NCI-H2107 treated with DMSO at 0.1 percent for 48 hours (cell line): ENCODE measurements around the gene CYP4F8.
A peak's percentile ranks its signal among the peaks of the same experiment; 100 is the strongest.

Experiments
- DNase-seq: peaks from one replicate; lab custom pipeline; 2025; ENCODE audit not compliant: unreplicated experiment; lab: John Stamatoyannopoulos, UW

CYP4F8 gene

DNA sequence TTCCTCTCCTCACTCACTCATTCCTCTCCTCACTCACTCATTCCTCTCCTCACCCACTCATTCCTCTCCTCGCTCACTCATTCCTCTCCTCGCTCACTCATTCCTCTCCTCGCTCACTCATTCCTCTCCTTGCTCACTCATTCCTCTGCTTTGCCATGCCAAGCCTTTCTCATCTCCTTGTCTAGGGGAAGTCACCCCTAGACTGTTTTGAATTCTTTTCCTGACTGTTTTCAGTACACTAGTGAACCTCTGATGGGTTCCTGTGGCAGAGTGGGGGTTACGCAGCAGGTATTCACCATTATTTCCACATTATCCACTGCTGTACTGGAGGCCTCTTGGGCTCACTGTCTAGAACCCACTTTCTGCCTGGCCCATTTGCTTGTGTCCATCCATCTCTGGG is 1.2 kb downstream of the CYP4F8 start:
- no peak for DNase-seq

DNA sequence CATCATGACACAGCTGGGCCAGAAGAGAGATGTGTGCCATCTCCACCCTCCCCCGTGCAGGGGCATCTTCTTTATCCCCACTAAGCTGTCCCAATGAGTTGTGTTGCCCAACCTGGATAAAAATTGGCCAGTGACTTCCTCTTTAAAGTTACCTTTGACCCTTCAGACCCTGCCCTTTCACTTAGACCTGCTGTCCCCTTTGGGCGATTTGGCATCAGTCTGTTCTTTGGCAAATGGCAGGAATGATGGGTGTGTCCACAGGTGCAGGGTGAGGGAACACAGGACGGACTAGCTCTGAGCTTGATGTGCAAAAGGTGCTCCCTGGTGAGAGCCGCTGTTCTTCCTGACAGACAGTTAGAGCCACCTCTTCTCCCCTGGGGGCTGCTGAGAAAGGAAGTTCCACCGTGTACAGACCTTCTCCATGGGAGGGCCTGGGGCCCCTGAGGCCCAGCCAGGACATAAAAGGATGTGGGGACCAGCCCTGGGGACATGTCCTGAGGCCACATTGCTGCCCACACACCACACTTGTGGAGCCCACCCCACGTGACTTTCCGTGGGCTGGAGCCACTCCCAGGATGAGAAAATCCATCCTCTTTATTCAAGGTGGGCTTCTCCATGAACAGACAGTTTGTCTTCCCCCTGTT is 1.7 kb downstream of the CYP4F8 start:
- DNase-seq: no peak

DNA sequence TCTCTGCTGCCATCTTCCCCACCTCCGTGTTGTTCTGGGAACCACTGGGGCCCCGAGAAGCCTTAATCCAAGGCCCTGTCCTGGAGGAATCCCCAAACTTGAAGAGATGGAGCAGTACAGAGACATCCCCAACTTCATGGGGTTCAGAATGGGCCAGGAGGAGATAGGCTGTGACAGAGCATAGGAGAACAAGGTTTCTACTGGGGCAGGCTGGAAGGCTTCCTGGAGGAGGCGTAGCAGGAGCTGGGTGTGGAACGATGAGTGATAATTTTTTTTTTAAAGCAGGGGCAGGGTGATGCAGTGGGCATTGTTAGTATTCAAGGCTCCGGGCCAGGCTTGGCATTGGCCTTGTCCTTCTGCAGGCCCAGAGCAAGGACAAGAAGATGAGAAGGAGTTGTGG is 3.3 kb downstream of the CYP4F8 start:
- DNase-seq: no peak

DNA sequence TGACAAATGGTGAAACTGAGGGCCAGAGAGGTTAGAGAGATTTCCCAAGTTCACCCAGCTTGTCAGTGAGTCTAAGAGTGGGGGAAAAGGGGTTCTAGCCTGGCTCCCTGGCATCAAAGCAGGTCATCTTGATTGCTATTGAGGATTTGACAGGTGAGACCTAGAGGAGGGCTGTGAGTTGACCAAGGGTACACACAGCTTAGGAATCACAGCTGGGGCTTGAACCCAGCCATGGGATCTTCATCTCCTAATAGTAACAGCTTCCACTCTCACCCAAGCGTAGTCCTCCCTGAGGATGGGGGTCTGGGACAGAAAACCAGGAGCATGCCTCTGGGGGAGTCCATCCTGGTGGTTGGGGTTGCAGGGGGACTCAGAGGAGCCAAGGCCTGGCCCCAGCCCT is 6.8 kb downstream of the CYP4F8 start:
- no peak for DNase-seq

DNA sequence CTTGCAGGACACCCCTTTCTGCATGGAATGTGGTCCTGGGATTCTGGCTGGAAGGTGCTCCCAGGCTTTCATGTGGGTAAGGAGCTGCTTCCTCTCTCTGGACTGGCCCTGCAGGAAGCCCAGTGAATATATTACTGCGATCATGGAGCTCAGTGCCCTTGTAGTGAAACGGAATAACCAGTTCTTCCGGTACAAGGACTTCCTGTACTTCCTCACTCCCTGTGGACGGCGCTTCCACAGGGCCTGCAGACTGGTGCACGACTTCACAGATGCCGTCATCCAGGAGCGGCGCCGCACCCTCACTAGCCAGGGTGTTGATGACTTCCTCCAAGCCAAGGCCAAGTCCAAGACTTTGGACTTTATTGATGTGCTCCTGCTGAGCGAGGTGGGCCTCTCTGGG is 8.0 kb downstream of the CYP4F8 start:
- no peak for DNase-seq

DNA sequence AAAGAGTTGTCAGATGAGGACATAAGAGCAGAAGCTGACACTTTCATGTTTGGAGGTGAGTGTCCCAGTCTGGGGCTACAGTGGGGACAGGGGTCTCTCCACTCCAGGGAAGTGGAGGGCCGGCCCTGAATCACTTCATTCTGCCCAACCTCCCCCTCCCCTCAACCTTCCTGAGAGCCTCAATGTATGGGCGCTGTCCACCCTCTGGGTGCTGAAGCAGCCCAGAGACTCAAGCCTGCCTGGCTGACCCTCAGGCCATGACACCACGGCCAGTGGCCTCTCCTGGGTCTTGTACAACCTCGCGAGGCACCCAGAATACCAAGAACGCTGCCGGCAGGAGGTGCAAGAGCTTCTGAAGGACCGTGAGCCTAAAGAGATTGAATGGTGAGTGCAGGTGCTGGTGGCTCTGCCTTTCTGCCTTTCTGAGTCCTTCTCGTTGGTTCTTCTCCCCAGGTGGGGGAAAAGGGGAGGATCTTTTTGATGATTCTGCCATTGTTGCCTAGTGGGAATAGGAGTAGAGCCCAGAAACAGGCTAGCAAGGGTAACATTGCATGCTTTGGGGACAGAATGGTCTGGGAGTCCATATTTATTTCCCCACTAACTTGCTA is 8.8 kb downstream of the CYP4F8 start:
- DNase-seq: no peak

DNA sequence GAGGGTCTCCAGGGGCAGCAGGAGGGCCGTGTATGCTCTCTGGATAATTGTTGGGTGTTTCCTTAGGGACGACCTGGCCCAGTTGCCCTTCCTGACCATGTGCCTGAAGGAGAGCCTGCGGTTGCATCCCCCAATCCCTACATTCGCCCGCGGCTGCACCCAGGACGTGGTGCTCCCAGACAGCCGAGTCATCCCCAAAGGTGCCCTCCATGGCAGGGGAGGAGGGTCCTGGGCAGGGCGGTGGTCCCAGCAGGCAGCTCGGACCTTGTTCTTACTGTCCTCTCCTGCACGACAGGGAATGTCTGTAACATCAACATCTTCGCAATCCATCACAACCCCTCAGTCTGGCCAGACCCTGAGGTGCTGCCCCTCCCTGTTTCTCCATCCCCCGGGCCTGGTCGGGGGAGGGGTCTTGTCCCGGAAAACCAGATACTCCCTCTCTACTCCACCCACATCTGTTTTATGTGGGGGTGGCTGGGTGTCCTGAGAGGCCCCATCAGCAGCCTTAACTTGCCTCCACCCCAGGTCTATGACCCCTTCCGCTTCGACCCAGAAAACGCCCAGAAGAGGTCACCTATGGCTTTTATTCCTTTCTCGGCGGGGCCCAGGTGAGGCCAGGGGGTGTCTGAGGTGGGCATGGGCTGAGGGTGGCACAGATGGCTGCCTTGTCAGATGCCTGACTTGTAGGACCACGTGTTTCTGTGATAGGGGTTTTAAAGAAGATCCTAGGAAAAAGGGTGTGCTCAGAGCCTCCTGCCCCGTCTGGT is 13.4 kb downstream of the CYP4F8 start:
- DNase-seq: no peak

DNA sequence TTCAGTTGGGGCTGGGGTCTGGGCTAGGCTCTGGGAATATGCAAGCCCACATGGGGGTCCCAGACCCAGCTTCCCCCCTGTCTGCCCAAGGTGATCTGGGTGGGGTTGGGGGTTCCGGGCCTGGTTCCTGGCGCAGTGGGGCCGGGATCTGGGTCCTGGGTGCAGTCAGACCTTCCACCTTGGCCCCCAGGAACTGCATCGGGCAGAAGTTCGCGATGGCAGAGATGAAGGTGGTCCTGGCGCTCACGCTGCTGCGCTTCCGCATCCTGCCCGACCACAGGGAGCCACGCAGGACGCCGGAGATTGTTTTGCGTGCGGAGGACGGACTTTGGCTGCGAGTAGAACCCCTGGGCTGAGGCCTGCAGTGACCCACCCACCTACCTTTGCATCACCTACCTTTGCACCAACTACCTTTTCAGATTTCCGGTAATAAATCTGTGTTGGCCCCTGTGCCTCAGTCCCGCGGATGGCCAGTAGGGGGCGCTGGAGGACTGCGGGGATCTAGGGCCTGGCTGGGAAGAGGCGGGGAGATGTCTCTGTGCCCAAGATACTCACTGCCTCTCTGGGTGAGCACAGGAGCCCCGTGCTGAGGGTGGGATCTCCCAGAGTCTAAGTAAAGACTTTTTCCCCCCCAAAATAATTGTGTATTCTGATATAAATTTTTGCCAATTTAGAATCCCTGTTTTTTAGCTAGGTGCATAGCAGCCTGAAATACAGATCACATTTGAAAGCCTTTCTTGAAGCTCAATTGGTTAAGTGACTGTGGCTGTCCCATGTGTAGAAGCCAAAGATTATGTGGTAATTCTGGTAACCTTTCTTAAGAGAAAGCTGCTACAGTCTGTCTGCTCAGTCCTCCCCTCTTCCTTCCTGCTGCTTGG is 14.2 kb downstream of the CYP4F8 start:
- peak; percentile 14 for DNase-seq

DNA sequence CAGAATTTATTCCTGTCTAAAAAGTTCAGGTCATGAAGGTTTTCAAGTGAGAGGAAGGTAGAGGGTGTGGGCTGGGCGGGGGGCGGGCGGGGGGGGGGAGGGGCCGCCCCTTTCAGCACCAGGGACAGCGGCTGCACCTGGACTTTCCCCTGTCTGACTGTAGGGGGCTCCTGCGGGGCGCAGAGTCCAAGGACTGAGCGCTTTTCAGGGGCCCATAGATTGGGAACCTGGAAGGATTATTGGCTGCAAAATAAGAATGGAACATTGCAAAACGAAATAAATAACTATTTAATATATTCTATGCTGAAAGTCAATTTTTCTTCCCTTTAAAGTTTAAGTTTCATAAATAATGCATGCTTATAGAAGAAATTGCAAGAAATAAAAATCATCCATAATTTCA is 16.8 kb downstream of the CYP4F8 start:
- DNase-seq: no peak

DNA sequence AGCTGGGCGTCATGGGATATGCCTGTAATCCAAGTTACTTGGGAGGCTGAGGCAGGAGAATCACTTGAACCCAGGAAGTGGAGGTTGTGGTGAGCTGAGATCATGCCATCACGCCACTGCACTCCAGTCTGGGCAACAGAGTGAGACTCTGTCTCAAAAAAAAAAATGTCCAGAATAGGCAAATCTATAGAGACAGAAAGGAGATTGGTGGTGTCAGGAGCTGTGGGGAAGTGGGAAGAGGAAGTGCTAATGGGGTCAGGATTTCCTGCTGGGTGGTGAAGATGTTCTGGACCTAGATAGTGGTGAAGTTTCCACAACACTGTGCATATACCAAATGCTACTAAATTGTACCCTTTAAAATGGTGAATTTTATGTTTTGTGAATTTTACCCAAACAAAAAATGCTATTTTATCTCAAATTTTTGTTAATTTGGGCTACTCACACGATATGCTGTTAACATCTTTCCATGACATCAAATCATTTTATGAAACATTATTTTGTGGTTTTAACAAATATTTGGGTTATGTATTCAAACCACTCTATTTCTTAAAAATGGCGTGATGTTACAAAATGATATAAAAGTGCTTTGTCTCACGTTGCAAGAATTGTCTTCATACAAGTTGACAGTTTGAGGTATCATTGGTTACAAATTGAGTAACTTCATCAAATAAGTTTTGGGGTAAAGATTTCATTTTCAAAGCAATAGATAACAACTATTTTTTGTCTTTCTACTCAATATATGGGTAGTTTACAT is 18.2 kb downstream of the CYP4F8 start:
- DNase-seq: no peak

DNA sequence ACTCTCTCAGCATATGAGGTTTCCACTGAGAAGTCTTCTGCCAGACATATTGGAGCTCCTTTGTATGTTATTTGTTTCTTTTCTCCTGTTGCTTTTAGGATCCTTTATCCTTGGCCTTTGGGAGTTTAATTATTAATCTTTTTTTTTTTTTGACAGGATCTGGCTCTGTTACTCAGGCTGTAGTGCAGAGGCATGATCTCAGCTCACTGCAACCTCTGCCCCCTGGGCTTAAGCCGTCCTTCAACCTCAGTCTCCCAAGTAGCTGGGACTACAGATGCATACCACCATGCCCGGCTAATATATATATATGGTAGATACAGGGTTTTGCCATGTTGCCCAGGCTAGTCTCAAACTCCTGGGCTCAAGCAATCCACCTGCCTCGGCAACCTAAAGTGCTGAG is 19.1 kb downstream of the CYP4F8 start:
- no peak for DNase-seq

DNA sequence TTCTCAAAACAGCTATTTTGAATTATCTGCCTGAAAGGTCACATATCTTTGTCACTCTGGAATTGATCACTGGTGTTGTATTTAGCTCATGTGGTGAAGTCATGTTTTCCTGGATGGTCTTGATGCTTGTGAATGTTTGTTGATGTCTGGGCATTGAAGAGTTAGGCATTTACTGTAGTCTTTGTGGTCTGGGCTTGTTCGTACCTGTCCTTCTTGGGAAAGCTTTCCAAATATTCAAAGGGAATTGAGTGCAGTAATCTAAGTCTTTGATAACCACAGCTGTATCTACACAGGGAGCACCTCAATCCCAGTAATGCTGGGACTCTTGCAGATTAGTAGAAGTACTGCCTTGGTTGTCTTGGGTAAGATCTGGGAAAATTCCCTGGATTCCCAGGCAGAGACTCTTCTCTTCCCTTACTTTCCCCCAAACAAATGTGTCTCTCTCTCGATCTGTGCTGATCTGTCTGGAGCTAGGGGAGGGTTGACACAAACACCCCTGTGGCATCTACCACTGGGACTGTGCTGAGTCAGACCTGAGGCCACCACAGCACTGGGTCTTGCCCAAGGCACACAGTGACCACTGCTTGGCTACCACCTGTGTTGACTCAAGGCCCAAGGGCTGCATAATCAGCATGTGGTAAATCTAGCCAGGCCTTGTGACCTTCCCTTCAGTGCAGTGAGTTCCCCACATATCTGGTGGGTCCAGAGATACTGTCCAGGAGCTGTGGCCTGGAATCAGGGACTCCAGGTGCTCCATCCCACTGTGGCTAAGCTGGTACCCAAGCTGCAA is 20.2 kb downstream of the CYP4F8 start:
- no peak for DNase-seq

DNA sequence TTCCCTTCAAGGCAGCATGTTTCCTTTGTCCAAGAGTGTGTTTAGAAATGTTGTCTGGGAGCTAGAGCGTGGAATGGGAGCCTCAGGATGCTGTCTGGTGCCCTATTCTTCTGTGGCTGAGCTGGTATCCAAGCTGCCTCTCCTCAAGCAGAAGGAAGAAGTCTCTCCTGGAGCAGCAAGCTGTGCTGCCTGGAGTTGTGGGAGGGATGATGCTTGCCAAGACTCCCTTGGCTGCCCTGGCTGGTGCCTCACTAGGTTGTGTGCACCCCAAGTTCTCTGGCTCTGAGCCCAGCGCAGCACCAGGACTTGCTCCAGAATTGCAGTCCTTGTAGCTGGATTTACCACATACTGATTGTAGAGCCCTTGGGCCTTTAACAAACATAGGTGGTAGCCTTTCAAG is 21.0 kb downstream of the CYP4F8 start:
- DNase-seq: no peak

DNA sequence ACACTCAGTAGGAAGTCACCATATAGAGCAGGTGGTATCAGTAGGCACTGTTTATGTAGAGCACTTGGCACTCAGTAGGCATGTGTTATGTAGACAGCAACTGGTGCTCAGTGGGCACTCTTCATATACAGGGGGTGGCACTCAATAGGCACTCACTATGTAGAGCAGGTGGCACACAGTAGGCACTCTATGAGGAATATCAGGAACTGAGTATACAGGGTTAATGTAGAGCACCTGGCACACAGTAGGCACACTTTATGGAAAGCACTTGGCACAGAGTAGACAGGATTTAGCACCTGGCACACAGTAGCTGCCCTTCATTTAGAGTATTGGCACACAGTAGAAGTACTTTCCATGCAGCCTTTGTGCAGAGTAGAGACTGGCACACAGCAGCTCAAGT is 24.6 kb downstream of the CYP4F8 start:
- DNase-seq: no peak

DNA sequence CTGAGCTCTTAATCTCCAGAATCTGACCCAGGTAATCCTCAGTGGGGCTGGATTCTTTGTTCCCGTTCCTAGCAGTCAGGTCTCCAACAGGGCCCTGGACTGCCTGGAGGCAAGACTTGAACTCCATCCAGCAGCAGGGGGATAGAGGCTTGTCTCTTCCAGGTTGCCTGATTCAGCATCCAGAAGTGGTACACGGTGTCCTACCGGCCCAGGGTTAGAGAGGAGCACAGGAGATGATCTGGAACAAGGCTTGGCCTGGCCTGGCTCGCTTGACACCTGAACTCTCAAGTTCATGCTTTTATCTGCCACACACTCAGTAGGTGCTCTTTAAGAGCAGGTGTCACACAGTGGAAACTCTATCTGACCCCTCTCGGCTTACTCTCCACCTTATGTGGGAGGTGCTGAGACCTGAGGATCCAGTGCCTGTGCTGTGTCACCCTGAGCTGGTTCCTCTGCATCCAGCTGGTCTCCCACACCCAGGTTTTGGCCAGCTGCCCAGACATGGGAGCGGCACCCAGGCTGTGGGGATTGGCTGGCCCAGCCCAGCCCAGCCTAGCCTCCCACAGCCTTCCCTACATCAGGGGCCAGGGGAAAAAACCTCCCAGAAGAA is 25.4 kb downstream of the CYP4F8 start, which contains the start of gene CYP4F3:
Gene CYP4F3 (plus strand): TSS at position 604 of the 610 bp plus-strand sequence. CDS start 519 bp downstream, outside the sequence.
- DNase-seq: peak; percentile 25

DNA sequence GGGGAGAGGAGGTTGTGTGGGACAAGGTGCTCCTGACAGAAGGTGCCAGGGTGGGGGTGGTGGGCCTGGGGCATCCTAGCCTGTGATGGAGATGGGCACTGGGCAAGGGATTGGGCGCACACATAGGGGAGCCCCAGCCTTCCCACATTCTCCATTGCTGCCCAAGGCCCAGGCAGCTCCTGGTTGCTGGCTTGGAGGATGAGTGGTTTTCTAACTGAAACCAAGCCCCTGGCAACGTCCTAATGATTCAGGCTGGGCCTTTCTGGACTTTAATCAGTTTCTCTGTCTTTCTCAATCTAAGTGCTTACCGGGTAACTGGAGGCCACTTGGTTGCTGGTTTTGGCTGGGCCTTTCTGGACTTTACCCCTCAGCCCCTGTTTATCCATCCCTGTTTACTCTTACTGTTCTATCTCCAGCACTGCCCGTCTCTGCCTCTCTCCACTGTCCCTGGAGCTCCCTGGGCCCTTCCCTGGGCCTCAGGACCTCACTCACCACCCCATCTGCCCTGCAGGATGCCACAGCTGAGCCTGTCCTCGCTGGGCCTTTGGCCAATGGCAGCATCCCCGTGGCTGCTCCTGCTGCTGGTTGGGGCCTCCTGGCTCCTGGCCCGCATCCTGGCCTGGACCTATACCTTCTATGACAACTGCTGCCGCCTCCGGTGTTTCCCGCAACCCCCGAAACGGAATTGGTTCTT is 26.0 kb downstream of the CYP4F8 start:
- no peak for DNase-seq

DNA sequence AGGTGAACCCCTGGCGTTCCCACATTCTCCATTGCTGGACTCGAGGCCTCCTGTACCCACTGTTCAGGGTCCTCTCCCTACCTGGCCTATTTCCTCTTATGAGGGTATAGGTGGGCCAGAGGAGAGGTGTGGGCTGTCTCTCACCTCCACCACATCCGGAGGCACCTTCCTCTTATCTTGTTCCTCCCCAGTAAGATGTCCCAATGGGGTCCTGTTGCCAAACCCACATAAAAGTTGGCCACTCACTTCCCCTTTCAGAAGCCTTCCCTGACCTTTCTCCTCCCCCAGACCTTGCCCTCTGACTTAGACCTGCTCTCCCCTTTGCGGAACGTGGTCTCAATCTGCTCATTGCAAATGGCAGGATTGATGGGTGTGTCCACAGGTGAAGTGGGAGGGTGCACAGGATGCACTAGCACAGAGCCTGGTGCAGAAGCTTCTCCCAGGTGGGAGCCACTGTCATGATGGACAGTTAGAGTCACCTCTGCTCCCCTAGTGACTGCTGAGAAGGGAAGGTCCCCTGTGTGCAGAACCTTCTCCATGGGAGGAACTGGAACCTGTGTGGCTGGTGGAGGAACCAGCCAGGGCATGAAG is 27.0 kb downstream of the CYP4F8 start:
- no peak for DNase-seq

DNA sequence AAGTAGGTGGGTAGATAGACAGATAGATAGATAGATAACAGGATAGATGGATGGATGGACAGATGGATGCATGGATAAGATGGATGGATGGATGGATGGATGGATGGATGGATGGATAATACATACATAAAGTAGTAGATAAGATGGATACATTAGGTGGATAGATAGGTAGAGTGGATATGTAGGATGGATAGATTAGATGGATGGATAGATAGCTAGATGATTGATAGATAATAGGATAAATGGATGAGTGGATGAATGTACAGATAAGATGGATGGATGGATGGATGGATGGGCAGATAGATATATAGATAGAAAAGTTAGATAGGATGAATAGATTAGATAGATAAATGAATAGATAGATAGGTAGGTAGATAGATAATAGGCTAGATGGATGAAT is 27.8 kb downstream of the CYP4F8 start:
- DNase-seq: no peak
